CD14-positive monocyte (primary cell): ENCODE data around the gene SNX30. TPM values are rescaled to one million over a fixed set of nuclear protein-coding genes. Genes with fewer than 3 reads are reported as not detected.
A peak's percentile ranks its signal among the peaks of the same experiment; 100 is the strongest.

ENCODE experiments used
- DNase-seq, 3 donors: peaks; one replicate each; pipeline ENCODE4 v3.0.0-alpha.2; 2011 to 2022
- H2AFZ ChIP-seq: 2 replicates; pipeline ENCODE4 v1.6.0; 2012; ENCODE audit warnings: mild to moderate bottlenecking, low read depth, low read length, inconsistent platforms; ENCODE audit not compliant: insufficient read depth, poor library complexity, severe bottlenecking
- H3K27ac ChIP-seq, 2 donors: 1 replicate in 1 of 2; 2 replicates in 1 of 2; pipeline ENCODE4 v1.5.1; 2012 to 2013; ENCODE audit warnings: low read length in 2 of 2, control low read depth in 1 of 2, inconsistent platforms in 1 of 2, low read depth in 1 of 2, mild to moderate bottlenecking in 1 of 2
- H3K27me3 ChIP-seq, 2 donors: one replicate each; pipeline versions ENCODE4 v1.6.0 to v1.6.1; 2011 to 2013; ENCODE audit warnings: low read length in 2 of 2; ENCODE audit not compliant: control insufficient read depth in 2 of 2, insufficient read depth in 2 of 2
- H3K36me3 ChIP-seq, 2 donors: replicated peaks in 1 of 2; 1 replicate in 1 of 2; 2 replicates in 1 of 2; pipeline versions ENCODE4 v1.5.1 to v1.6.1; 2012 to 2013; ENCODE audit warnings: low read length in 2 of 2, control low read depth in 1 of 2, inconsistent platforms in 1 of 2, mild to moderate bottlenecking in 1 of 2; ENCODE audit not compliant: insufficient read depth in 2 of 2, control insufficient read depth in 1 of 2
- H3K4me1 ChIP-seq, 2 donors: 1 replicate in 1 of 2; 2 replicates in 1 of 2; pipeline versions ENCODE4 v1.5.1 to v1.6.1; 2012 to 2013; ENCODE audit warnings: low read length in 2 of 2, control low read depth in 1 of 2, inconsistent platforms in 1 of 2, mild to moderate bottlenecking in 1 of 2, moderate library complexity in 1 of 2; ENCODE audit not compliant: insufficient read depth in 2 of 2, control insufficient read depth in 1 of 2
- H3K4me2 ChIP-seq: replicated peaks from 2 replicates; pipeline ENCODE3; 2012; ENCODE audit warnings: low read length, moderate library complexity, mild to moderate bottlenecking; ENCODE audit not compliant: poor library complexity, severe bottlenecking; ENCODE audit errors: extremely low read depth
- H3K4me3 ChIP-seq, 3 experiments: fragments of 200-600 bp in 1 of 3; sonication (generic) in 1 of 3; replicated peaks in 1 of 3; 1 replicate in 2 of 3; 2 replicates in 1 of 3; pipeline ENCODE4 v1.5.1; 2011 to 2013; ENCODE audit warnings: low read length in 3 of 3, mild to moderate bottlenecking in 3 of 3, control low read depth in 2 of 3, low read depth in 2 of 3, inconsistent platforms in 1 of 3, moderate library complexity in 1 of 3
- H3K79me2 ChIP-seq: 2 replicates; pipeline ENCODE4 v1.6.0; 2012; ENCODE audit warnings: mild to moderate bottlenecking, control low read depth, inconsistent platforms, low read length, moderate library complexity; ENCODE audit not compliant: insufficient read depth
- H3K9ac ChIP-seq: 2 replicates; pipeline ENCODE4 v1.6.0; 2017; ENCODE audit warnings: low read length, mild to moderate bottlenecking; ENCODE audit not compliant: insufficient read depth, poor library complexity, severe bottlenecking
- H3K9me3 ChIP-seq, 2 donors: replicated peaks in 1 of 2; 1 replicate in 1 of 2; 2 replicates in 1 of 2; pipeline versions ENCODE4 v1.5.1 to v1.6.1; 2012 to 2013; ENCODE audit warnings: low read length in 2 of 2, control low read depth in 1 of 2; ENCODE audit not compliant: control insufficient read depth in 1 of 2, insufficient read depth in 1 of 2
- H4K20me1 ChIP-seq: 2 replicates; pipeline ENCODE4 v1.6.0; 2012; ENCODE audit warnings: mild to moderate bottlenecking, low read length, control low read depth, moderate library complexity; ENCODE audit not compliant: insufficient read depth
- H3K27ac Mint-ChIP-seq, 7 donors: one replicate each; pipeline ENCODE4 v1.8.0; 2020; ENCODE audit warnings: mild to moderate bottlenecking in 7 of 7, mixed read lengths in 7 of 7, moderate library complexity in 6 of 7, inconsistent platforms in 2 of 7
- H3K27me3 Mint-ChIP-seq, 3 donors: one replicate each; pipeline ENCODE4 v1.8.0; 2021 to 2022; ENCODE audit warnings: low read depth in 3 of 3, mild to moderate bottlenecking in 3 of 3, mixed read lengths in 3 of 3, moderate library complexity in 3 of 3, inconsistent platforms in 1 of 3
- H3K36me3 Mint-ChIP-seq, 2 donors: one replicate each; pipeline ENCODE4 v1.8.0; 2020; ENCODE audit warnings: mixed read lengths in 2 of 2, inconsistent platforms in 1 of 2, mild to moderate bottlenecking in 1 of 2
- H3K4me1 Mint-ChIP-seq: one replicate; pipeline ENCODE4 v1.8.0; 2020; ENCODE audit warnings: mild to moderate bottlenecking, mixed read lengths
- H3K4me3 Mint-ChIP-seq, 2 donors: one replicate each; pipeline ENCODE4 v1.8.0; 2020; ENCODE audit warnings: mild to moderate bottlenecking in 2 of 2, mixed read lengths in 2 of 2, moderate library complexity in 1 of 2
- H3K9me3 Mint-ChIP-seq, 7 donors: one replicate each; pipeline ENCODE4 v1.8.0; 2020 to 2022; ENCODE audit warnings: mixed read lengths in 7 of 7, mild to moderate bottlenecking in 6 of 7, moderate library complexity in 6 of 7, inconsistent platforms in 2 of 7
- WGBS: methylation state at CpG from one replicate; pipeline ENCODE4 v1.1.5; 2013; ENCODE audit warnings: missing lambda C conversion rate; ENCODE audit not compliant: insufficient coverage; 5-methylcytosine and 5-hydroxymethylcytosine counted together
- intact Hi-C, 2 donors: fragments of 100-400 bp; cut with micrococcal nuclease; formaldehyde crosslinking; loops; one replicate each; pipeline versions ENCODE4 v1.15.0 to v1.15.1; 2023
- polyA plus RNA-seq, 3 donors: library from polyadenylated mRNA; depleted of rRNA in 1 of 3; unstranded in 2 of 3; stranded (reverse) in 1 of 3; fragments of 300-500 nt in 2 of 3; fragments of >200 nt in 1 of 3; fragmentation: Illumina TruSeq in 2 of 3; gene quantifications; 1 replicate in 2 of 3; 2 replicates in 1 of 3; pipeline ENCODE4 v1.2.3, GENCODE V29; 2012 to 2021
- TF ChIP-seq, protein P1 (sequence below): fragments of 200-600 bp; IDR thresholded peaks from one replicate; pipeline ENCODE4 v1.8.0; 2022; ENCODE audit warnings: antibody characterized with exemption, mild to moderate bottlenecking

The SNX30 gene
- polyA plus RNA-seq, 3 donors = 10.3 to 31.3 (median 10.4) TPM

- H3K27me3 Mint-ChIP-seq = no peaks in the 10 kb centered on the region
- Histone ChIP-seq H3K27ac (peak overlapping the region in 1 of 2 donors; percentile 44), H3K79me2 (peaks cover 94% of the 10 kb centered on the region), H3K27me3 (no peaks in the 10 kb centered on the region), H4K20me1 (peaks cover 54% of the 10 kb centered on the region), H2AFZ (no peak overlapping the region), H3K4me2 (no peak overlapping the region), H3K9me3 (no peaks in the 10 kb centered on the region), H3K4me1 (peaks cover 9 to 11% of the 10 kb centered on the region in 2 donors), H3K9ac (no peak overlapping the region), H3K36me3 (peaks cover 17 to 53% of the 10 kb centered on the region in 2 donors), H3K4me3 (no peak overlapping the region)
- peaks cover 0 to 2% (median 0%) of the 10 kb centered on the region in 7 donors for H3K9me3 Mint-ChIP-seq
- H3K36me3 Mint-ChIP-seq = peaks cover 28 to 58% of the 10 kb centered on the region in 2 donors
- TF ChIP-seq, protein P1, sequence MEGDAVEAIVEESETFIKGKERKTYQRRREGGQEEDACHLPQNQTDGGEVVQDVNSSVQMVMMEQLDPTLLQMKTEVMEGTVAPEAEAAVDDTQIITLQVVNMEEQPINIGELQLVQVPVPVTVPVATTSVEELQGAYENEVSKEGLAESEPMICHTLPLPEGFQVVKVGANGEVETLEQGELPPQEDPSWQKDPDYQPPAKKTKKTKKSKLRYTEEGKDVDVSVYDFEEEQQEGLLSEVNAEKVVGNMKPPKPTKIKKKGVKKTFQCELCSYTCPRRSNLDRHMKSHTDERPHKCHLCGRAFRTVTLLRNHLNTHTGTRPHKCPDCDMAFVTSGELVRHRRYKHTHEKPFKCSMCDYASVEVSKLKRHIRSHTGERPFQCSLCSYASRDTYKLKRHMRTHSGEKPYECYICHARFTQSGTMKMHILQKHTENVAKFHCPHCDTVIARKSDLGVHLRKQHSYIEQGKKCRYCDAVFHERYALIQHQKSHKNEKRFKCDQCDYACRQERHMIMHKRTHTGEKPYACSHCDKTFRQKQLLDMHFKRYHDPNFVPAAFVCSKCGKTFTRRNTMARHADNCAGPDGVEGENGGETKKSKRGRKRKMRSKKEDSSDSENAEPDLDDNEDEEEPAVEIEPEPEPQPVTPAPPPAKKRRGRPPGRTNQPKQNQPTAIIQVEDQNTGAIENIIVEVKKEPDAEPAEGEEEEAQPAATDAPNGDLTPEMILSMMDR = no peak
- H3K4me1 Mint-ChIP-seq = peaks cover 10% of the 10 kb centered on the region
- no peak for DNase-seq
- WGBS = no CpG with 5 or more reads among the region's 3 CpGs
- no peak overlapping the region for H3K4me3 Mint-ChIP-seq
- H3K27ac Mint-ChIP-seq = no peak overlapping the region
- intact Hi-C loops = loop anchor here in 1 of 2 donors (10.0 kb wide), 1 partner anchor 182 kb away; the partner anchor contains the start of gene SLC46A2
Observed at GRCh38 chr9:112712678-112713077, 37.9 kb upstream of the SNX30 start.

GRCh38 chr9:112717661-112718331 is 32.8 kb upstream of the SNX30 start, which contains the start of gene INIP:
Gene INIP, minus strand, starts transcription at chr9:112718117. Its CDS starts 1,632 bp downstream, at chr9:112716485.
- H3K4me3 Mint-ChIP-seq = peak within 1 kb of the TSS; percentile 98 to 99

More at GRCh38 chr9:112717661-112718331, 32.8 kb upstream of the SNX30 start, which contains the start of gene INIP:
- Histone ChIP-seq H4K20me1 (peaks cover 8% of the 10 kb centered on the region), H3K27ac (peak within 1 kb of the TSS; percentile 87 to 97), H3K9me3 (no peaks in the 10 kb centered on the region), H3K4me1 (peaks cover 11 to 12% of the 10 kb centered on the region in 2 donors), H3K4me2 (peak within 1 kb of the TSS; percentile 77), H2AFZ (peak within 1 kb of the TSS; percentile 77), H3K79me2 (peaks cover 47% of the 10 kb centered on the region), H3K9ac (peak within 1 kb of the TSS; percentile 87), H3K36me3 (peaks cover 2 to 7% of the 10 kb centered on the region in 2 donors), H3K27me3 (no peaks in the 10 kb centered on the region), H3K4me3 (peak within 1 kb of the TSS; percentile 74 to 88 (median 86))
- intact Hi-C loops = loop anchor here (2.0 to 10.0 kb wide), 3 partner anchors 33 to 177 kb away; partner anchors contain the start of genes SNX30 (in 2 of the 2) and SLC46A2 (in 1 of the 2)
- Mint-ChIP-seq H3K36me3 (peaks cover 9 to 21% of the 10 kb centered on the region in 2 donors), H3K27ac (peak within 1 kb of the TSS; percentile 97 to 100 (median 99)), H3K27me3 (no peaks in the 10 kb centered on the region), H3K9me3 (no peaks in the 10 kb centered on the region), H3K4me1 (peaks cover 6% of the 10 kb centered on the region)
- TF ChIP-seq, protein P1 = no peak
- WGBS = under 1% methylated on average over 50 of the region's 51 CpGs
- peak; percentile 93 to 96 (median 94) for DNase-seq
